NCI-H2107 treated with DMSO at 0.1 percent for 48 hours (cell line): Measurements from ENCODE around the gene ASXL1.
"Not testable (repeated sequence)": the region's sequence is repeated elsewhere in the genome, so short reads cannot be mapped to it uniquely, and the experiment has no call there.

Experiments used
- DNase-seq: peaks from one replicate; lab custom pipeline; 2025; ENCODE audit not compliant: unreplicated experiment; lab: John Stamatoyannopoulos, UW

The ASXL1 gene

GRCh38 chr20:32359633-32360332 is 1.7 kb downstream of the ASXL1 start:
- no peak for DNase-seq

- DNase-seq, result no peak
Measured at GRCh38 chr20:32360333-32360634, 2.2 kb downstream of the ASXL1 start.

GRCh38 chr20:32362901-32363364 is 4.8 kb downstream of the ASXL1 start:
- DNase-seq, result no peak

GRCh38 chr20:32363492-32363891 is 5.4 kb downstream of the ASXL1 start:
- no peak for DNase-seq

- DNase-seq, result no peak
Measured at GRCh38 chr20:32364554-32365208, 6.5 kb downstream of the ASXL1 start.

- DNase-seq, result no peak
Measured at GRCh38 chr20:32365564-32365963, 7.4 kb downstream of the ASXL1 start.

- no peak for DNase-seq
Measured at GRCh38 chr20:32366380-32366779, 8.2 kb downstream of the ASXL1 start.

GRCh38 chr20:32368323-32368722 is 10.2 kb downstream of the ASXL1 start:
- no peak for DNase-seq

- DNase-seq, result no peak
Measured at GRCh38 chr20:32368925-32369324, 10.8 kb downstream of the ASXL1 start.

- DNase-seq, result no peak
Measured at GRCh38 chr20:32370897-32371296, 12.8 kb downstream of the ASXL1 start.

GRCh38 chr20:32378461-32378860 is 20.3 kb downstream of the ASXL1 start:
- no peak for DNase-seq

GRCh38 chr20:32380037-32380436 is 21.9 kb downstream of the ASXL1 start:
- DNase-seq, result not testable (repeated sequence)

GRCh38 chr20:32380745-32381144 is 22.6 kb downstream of the ASXL1 start:
- DNase-seq, result no peak

- no peak for DNase-seq
Measured at GRCh38 chr20:32382102-32382950, 24.2 kb downstream of the ASXL1 start.

GRCh38 chr20:32383441-32383840 is 25.3 kb downstream of the ASXL1 start:
- not testable (repeated sequence) for DNase-seq

- no peak for DNase-seq
Measured at GRCh38 chr20:32385541-32385940, 27.4 kb downstream of the ASXL1 start.

GRCh38 chr20:32386091-32386490 is 28.0 kb downstream of the ASXL1 start:
- no peak for DNase-seq

GRCh38 chr20:32387252-32387651 is 29.1 kb downstream of the ASXL1 start:
- DNase-seq, result no peak

GRCh38 chr20:32391003-32391402 is 32.9 kb downstream of the ASXL1 start:
- no peak for DNase-seq

- DNase-seq, result no peak
Measured at GRCh38 chr20:32395066-32395465, 36.9 kb downstream of the ASXL1 start.

GRCh38 chr20:32396646-32397160 is 38.6 kb downstream of the ASXL1 start:
- no peak for DNase-seq
